ENCODE results near the gene RARRES2.
"Not testable (repeated sequence)": the region's sequence is repeated elsewhere in the genome, so short reads cannot be mapped to it uniquely, and the experiment has no call there.

GRCh38 chr7:150306377-150306776, 35.1 kb downstream of the RARRES2 start:
- not testable (repeated sequence) for TF ChIP-seq CTCF, POLR2A, EP300, POLR2AphosphoS5 (IDR thresholded peaks at IDR 0.05)

Measured in upper lobe of left lung (tissue), 4 donors.